ENCODE data around the gene EFHC2.

Gene EFHC2

GRCh38 chrX:44343412-44344141, at the start of gene EFHC2:
Gene EFHC2, minus strand, starts transcription at chrX:44343672. Its CDS starts 84 bp downstream, at chrX:44343588.
- no peak for DNase-seq

GRCh38 chrX:44392767-44393166, 49.3 kb upstream of the EFHC2 start:
- no peak for DNase-seq

GRCh38 chrX:44384688-44385338, 41.3 kb upstream of the EFHC2 start:
- DNase-seq: no peak

GRCh38 chrX:44382871-44383270, 39.4 kb upstream of the EFHC2 start:
- DNase-seq: no peak

GRCh38 chrX:44352758-44353157, 9.3 kb upstream of the EFHC2 start:
- DNase-seq: no peak

- no peak for DNase-seq
These were observed 6.1 kb upstream of the EFHC2 start for GRCh38 chrX:44349561-44349960.

GRCh38 chrX:44344687-44345086, 1.2 kb upstream of the EFHC2 start:
- no peak for DNase-seq

GRCh38 chrX:44344194-44344593, 722 bp upstream of the EFHC2 start:
- DNase-seq: no peak

GRCh38 chrX:44342866-44343265, 606 bp downstream of the EFHC2 start:
- no peak for DNase-seq

- DNase-seq: no peak
These were observed 5.1 kb downstream of the EFHC2 start for GRCh38 chrX:44338361-44338760.

- no peak for DNase-seq
These were observed 11.0 kb downstream of the EFHC2 start for GRCh38 chrX:44332437-44332836.

GRCh38 chrX:44330227-44330626, 13.2 kb downstream of the EFHC2 start:
- no peak for DNase-seq

- DNase-seq: no peak
These were observed 23.9 kb downstream of the EFHC2 start for GRCh38 chrX:44319550-44319949.

- no peak for DNase-seq
These were observed 26.3 kb downstream of the EFHC2 start for GRCh38 chrX:44317181-44317580.

GRCh38 chrX:44314808-44315207, 28.7 kb downstream of the EFHC2 start:
- no peak for DNase-seq

GRCh38 chrX:44314259-44314734, 29.2 kb downstream of the EFHC2 start:
- no peak for DNase-seq

GRCh38 chrX:44312421-44312820, 31.1 kb downstream of the EFHC2 start:
- no peak for DNase-seq

- DNase-seq: no peak
These were observed 33.2 kb downstream of the EFHC2 start for GRCh38 chrX:44310227-44310626.

GRCh38 chrX:44308869-44309268, 34.6 kb downstream of the EFHC2 start:
- no peak for DNase-seq

GRCh38 chrX:44306356-44306755, 37.1 kb downstream of the EFHC2 start:
- DNase-seq: no peak

GRCh38 chrX:44305921-44306320, 37.6 kb downstream of the EFHC2 start:
- DNase-seq: no peak

GRCh38 chrX:44303119-44303518, 40.4 kb downstream of the EFHC2 start:
- DNase-seq: no peak

- DNase-seq: no peak
These were observed 44.3 kb downstream of the EFHC2 start for GRCh38 chrX:44299177-44299576.

GRCh38 chrX:44291468-44292092, 51.9 kb downstream of the EFHC2 start:
- no peak for DNase-seq
